ENCODE results near the gene NR2E1. TPM values are rescaled to one million over a fixed set of nuclear protein-coding genes. Genes with fewer than 3 reads are reported as not detected.

The NR2E1 gene
- total RNA-seq, 1 experiment from 2014 or later = 0.03 TPM

DNA sequence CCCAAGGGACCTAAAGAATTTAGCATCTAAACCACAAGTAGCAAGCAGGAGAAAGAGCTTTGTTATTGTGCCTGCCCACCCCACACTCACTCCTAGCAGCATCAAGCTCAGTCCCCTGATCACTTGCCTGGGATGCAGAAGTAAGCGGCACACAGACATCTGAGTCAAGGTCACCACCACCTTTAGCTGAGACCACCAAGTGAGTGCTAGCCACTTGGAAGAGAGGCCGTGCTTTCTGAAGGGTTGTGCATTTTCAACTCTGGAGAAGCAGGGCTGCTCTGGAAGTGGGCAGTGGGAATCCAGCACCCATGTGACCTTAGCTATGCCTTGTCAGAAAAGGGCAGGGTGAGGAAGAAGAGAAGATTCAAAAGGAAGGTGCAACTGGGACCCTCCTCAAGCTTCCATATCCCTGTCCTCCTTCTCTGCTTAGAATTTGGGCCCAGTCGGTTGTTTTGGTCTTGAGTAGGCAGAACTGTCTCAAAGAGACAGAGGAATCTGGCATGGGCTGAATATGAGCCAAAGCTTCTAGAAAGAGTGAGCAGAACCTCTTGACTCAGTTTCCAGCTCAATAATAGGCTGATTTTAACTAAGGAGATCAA lies 6.2 kb downstream of the NR2E1 start:
- Histone ChIP-seq H3K27me3 (replicated peaks) (no peaks in the 10 kb centered on the region), H3K4me3 (no peak overlapping the region), H3K27ac (no peak overlapping the region), H3K9me3 (replicated peaks) (no peaks in the 10 kb centered on the region), H3K4me1 (replicated peaks) (no peaks in the 10 kb centered on the region), H3K36me3 (no peaks in the 10 kb centered on the region)
- DNase-seq (ENCODE audit: low read depth in 1 of 2, low spot score in 2 of 2) = no peak

DNA sequence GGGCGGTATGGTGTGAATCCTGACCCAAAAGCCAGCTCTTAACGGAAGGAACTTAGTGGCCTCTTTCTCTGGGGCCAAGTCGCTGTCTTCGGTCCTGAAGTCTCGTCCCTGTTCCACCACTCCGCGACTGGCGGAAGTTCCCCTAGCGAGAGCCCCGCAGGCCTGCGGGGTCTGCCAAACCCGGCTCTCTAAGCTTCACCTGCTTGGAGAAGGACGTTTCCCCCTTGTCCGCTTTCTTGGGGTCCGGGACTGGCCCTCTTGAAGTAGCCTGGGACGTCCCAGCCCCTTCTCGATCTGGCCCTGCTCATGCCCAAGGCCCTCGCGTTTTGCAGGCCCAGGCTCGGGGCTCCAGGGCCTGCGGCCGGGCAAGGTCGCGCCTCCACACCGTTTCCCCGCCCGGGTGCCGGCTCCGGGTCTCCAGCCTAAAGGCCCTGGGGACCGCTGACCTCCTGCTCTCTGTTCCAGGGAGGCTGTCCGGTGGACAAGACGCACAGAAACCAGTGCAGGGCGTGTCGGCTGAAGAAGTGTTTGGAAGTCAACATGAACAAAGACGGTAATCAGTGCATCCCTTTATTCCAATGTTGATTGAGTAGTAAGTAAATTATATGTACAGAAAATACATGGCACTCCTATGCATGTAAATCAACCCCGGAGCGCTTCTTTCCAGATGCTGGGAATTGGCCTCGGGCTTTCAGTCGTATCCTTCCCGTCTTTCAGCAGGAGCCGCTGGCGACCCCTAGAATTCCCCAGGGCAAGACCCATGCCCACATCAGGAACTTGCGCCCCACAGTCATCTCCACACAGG lies 8.8 kb downstream of the NR2E1 start:
- Histone ChIP-seq H3K4me3 (no peak overlapping the region), H3K27me3 (replicated peaks) (no peaks in the 10 kb centered on the region), H3K27ac (no peak overlapping the region), H3K9me3 (replicated peaks) (no peaks in the 10 kb centered on the region), H3K4me1 (replicated peaks) (no peaks in the 10 kb centered on the region), H3K36me3 (no peaks in the 10 kb centered on the region)
- DNase-seq (ENCODE audit: low read depth in 1 of 2, low spot score in 2 of 2) = no peak

DNA sequence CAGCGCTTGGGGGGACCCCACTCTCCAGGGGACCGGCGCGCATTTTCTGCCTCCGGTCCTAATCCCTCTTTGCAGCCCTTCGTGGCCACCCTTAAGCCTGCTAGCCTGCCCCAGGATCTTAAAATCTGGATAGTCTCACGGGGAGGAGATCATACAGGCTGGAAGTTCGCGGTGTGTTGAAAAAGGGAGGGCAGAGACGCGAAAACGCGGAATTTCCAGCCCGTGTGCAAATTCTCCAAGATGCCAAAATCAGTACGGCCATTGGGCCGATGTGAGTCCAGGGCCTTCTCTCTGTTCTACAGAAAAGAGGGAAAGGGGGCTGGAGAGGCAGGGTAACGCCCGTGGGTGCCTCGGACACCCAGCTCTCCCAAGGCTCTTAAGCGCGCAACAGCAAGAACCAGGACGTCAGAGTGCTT lies 9.4 kb downstream of the NR2E1 start:
- H3K4me3 ChIP-seq = no peak overlapping the region
- H3K4me1 ChIP-seq (replicated peaks) = no peaks in the 10 kb centered on the region
- H3K36me3 ChIP-seq = no peaks in the 10 kb centered on the region
- no peak overlapping the region for H3K27ac ChIP-seq
- no peaks in the 10 kb centered on the region for H3K9me3 ChIP-seq (replicated peaks)
- DNase-seq (ENCODE audit: low read depth in 1 of 2, low spot score in 2 of 2) = no peak
- H3K27me3 ChIP-seq (replicated peaks) = no peaks in the 10 kb centered on the region

DNA sequence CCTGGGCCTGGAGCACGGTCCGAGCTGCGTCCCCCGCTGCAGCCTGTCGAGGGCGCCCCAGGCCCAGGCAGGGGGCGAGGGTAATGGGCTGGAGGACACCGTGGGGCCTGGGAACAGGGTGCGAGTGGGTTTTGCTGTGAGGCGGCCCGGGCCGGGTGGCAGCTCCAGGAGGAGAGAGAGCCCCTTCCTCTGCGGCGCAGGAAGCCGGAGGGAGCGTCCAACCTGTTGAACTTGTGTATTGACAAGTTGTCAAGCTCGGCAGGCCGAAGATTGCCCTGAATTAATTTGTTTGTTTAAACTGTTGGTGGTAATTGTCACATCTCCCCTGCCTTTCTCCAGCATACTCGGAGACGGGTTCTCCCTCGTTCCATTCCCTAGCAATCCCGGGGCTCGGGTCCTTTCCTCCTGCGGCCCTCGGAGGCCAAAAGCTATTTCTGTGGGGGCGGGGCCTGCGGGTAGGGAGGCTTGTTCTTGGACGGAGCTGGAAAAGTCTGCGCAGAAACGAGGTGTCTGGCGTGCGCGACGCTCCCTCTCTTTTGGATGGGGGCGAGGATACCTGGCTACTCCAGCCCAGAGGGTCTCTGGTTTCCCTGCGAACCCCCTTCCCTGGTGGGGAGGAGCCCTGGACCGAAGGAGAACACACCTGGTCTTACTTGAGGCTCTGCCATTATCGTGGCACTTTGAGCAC lies 9.9 kb downstream of the NR2E1 start:
- Histone ChIP-seq H3K27me3 (replicated peaks) (no peaks in the 10 kb centered on the region; the same call in 1 of the 2 replicates), H3K36me3 (no peaks in the 10 kb centered on the region), H3K27ac (no peak overlapping the region), H3K9me3 (replicated peaks) (no peaks in the 10 kb centered on the region), H3K4me1 (replicated peaks) (no peaks in the 10 kb centered on the region), H3K4me3 (no peak overlapping the region)
- no peak for DNase-seq (ENCODE audit: low read depth in 1 of 2, low spot score in 2 of 2)

DNA sequence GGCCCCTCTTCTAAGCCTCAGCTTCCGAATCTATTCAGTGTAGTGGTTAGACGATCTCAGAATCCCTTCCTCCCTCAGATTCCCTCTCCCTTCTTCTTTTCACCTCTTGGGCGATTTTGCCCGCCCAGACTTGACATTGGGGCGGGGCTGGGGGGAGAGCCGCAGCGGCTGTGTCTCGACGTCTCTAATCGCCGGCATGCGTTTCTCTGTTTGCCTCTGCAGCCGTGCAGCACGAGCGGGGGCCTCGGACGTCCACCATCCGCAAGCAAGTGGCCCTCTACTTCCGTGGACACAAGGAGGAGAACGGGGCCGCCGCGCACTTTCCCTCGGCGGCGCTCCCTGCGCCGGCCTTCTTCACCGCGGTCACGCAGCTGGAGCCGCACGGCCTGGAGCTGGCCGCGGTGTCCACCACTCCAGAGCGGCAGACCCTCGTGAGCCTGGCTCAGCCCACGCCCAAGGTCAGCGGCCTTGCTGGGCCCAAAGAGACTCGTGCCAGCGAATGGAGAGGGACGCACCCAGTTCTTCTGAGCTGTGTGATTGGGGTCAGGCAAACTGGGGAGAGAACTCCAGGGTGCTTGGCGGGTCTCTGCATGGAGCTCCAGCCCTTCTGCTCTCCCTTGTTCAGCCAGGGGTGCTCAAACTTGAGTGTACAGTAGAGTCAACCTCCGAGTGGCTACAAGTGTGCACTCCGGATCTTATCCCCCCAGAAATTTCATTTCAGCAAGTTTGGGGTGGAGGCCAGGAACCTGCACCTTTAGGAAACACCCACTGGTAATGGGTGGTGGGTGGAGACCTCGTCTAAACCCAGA lies 10.7 kb downstream of the NR2E1 start:
- Histone ChIP-seq H3K27me3 (replicated peaks) (no peaks in the 10 kb centered on the region; the same call in 1 of the 2 replicates), H3K27ac (no peak overlapping the region), H3K4me1 (replicated peaks) (no peaks in the 10 kb centered on the region)

DNA sequence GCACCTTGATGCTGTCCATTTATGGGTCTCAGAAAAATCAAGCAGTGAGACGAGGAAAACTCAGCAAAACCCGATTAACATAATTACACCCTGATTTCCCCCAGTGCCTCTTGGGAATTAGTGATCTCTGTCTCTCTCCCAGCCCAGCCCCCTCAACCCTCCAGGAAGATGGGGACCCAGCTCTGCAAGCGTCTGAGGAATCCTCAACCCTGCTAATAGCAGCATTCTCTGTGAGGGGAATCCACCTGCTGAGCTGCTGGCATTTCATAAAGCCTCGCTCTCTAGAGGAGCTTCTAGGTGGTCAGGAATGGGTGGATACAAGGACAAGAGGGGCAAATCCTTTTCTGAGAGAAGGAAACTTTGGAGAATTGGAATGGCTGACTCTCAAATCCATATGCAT lies 13.9 kb downstream of the NR2E1 start:
- no peaks in the 10 kb centered on the region for H3K36me3 ChIP-seq
- H3K9me3 ChIP-seq (replicated peaks) = no peaks in the 10 kb centered on the region
- H3K4me3 ChIP-seq = no peak overlapping the region
- H3K27me3 ChIP-seq (replicated peaks) = no peaks in the 10 kb centered on the region; the same call in 1 of the 2 replicates
- no peak for DNase-seq (ENCODE audit: low read depth in 1 of 2, low spot score in 2 of 2)
- H3K4me1 ChIP-seq (replicated peaks) = no peaks in the 10 kb centered on the region
- no peak overlapping the region for H3K27ac ChIP-seq

More for the DNA sequence above, 10.7 kb downstream of the NR2E1 start:
- H3K36me3 ChIP-seq = no peaks in the 10 kb centered on the region
- H3K9me3 ChIP-seq (replicated peaks) = no peaks in the 10 kb centered on the region
- DNase-seq (ENCODE audit: low read depth in 1 of 2, low spot score in 2 of 2) = no peak
- no peak overlapping the region for H3K4me3 ChIP-seq

DNA sequence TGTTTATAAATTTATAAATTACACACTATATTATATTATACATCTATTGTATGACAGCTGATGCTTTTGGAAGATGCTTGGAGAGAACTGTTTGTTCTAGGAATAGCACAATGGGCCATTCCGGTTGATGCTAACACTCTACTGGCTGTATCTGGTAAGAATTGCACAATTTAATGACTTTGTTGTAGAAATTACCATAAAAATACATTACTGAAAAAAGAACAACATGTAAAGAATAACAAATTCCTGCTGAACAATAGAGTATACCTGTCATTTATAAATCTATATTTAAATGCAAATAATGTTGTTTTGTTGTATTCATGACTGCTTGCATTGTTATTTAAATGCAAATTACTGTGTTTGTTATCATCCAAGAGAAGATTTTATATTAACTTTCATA lies 14.4 kb downstream of the NR2E1 start:
- no peak for DNase-seq (ENCODE audit: low read depth in 1 of 2, low spot score in 2 of 2)
- H3K9me3 ChIP-seq (replicated peaks) = no peaks in the 10 kb centered on the region
- H3K36me3 ChIP-seq = no peaks in the 10 kb centered on the region
- no peaks in the 10 kb centered on the region for H3K4me1 ChIP-seq (replicated peaks)
- no peak overlapping the region for H3K27ac ChIP-seq
- no peaks in the 10 kb centered on the region; the same call in 1 of the 2 replicates for H3K27me3 ChIP-seq (replicated peaks)
- H3K4me3 ChIP-seq = no peak overlapping the region

DNA sequence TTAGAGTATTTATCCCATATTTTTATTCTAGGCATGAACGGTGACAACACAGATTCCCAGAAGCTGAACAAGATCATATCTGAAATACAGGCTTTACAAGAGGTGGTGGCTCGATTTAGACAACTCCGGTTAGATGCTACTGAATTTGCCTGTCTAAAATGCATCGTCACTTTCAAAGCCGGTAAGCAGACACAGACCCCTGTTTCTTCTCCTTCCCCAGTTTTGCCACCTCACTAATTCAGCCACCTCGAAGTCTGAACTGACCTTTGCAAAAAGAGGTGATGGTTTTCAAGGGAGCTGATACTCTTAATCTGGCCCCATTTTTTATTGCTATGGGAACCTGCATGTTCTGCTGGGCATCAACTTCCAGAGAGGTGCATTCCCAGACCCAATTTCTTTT lies 15.0 kb downstream of the NR2E1 start:
- Histone ChIP-seq H3K4me3 (no peak overlapping the region), H3K36me3 (no peaks in the 10 kb centered on the region), H3K27ac (no peak overlapping the region), H3K27me3 (replicated peaks) (no peaks in the 10 kb centered on the region; the same call in 1 of the 2 replicates), H3K4me1 (replicated peaks) (no peaks in the 10 kb centered on the region), H3K9me3 (replicated peaks) (no peaks in the 10 kb centered on the region)
- no peak for DNase-seq (ENCODE audit: low read depth in 1 of 2, low spot score in 2 of 2)

DNA sequence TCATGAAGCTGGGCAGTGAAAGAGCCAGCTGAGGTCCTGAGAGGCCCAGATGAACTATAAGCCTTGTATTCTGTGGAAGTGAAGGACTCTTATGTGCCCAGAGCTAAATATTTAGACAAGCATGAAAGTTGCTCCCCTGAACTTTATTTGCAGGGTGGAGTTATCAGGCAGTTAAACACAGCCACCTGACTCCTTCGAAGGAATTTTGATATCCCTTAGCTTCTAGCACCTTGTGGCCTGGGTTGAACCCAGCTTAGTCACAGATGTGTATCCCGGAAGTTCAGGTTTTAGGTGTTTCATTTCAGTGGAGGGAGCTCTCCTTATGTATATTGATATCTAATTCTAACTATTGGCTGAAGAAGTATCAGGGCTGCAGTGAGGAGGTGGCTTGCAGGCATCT lies 20.4 kb downstream of the NR2E1 start:
- no peak for DNase-seq (ENCODE audit: low read depth in 1 of 2, low spot score in 2 of 2)
- H3K4me3 ChIP-seq = no peak overlapping the region
- no peaks in the 10 kb centered on the region for H3K4me1 ChIP-seq (replicated peaks)
- H3K27ac ChIP-seq = no peak overlapping the region
- H3K36me3 ChIP-seq = no peaks in the 10 kb centered on the region
- 0 out of 2 replicates have a peak, but pooled peaks cover 3% of the 10 kb centered on the region for H3K27me3 ChIP-seq (replicated peaks)
- H3K9me3 ChIP-seq (replicated peaks) = no peaks in the 10 kb centered on the region

DNA sequence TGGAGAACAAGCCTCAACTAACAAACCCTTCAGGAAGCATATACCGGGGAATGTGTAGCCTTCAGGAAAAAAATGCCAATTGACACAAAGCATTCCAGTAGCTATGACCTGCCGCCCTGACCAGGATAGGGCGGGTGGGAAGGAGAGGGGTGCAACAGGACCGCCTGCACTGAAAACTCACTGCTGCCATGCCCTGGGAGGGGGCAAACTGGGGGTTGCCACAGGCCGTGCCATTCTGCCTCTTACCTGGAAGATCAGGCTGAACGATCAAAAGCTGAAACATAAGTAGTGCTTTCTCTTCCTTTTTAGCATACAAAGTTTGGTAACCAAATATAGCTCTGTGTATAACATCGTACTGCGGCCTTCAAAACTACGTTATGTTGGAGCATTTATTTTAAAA lies 21.7 kb downstream of the NR2E1 start:
- Histone ChIP-seq H3K36me3 (no peaks in the 10 kb centered on the region), H3K27ac (no peak overlapping the region), H3K4me1 (replicated peaks) (no peaks in the 10 kb centered on the region), H3K9me3 (replicated peaks) (no peaks in the 10 kb centered on the region), H3K4me3 (no peak overlapping the region), H3K27me3 (replicated peaks) (0 out of 2 replicates have a peak, but pooled peaks cover 3% of the 10 kb centered on the region)
- no peak for DNase-seq (ENCODE audit: low read depth in 1 of 2, low spot score in 2 of 2)

DNA sequence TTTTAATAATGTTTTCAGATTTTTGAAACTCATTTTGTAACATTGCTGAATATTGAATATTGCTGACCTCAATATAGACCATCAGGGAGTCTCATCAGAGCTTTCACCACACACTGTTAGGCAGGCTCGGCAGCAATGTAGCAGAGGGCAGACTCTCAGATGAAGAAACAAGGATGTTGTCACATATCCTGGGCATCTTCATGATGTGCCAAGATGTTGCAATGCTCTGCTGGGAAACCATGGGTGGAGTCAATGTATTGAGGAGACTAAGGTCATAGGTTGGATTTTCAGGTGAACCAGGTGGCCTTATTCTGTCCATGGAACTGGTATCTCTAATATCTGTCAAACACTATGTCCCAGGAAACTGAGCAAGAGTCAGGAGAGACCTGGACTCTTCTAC lies 27.3 kb downstream of the NR2E1 start:
- Histone ChIP-seq H3K4me3 (no peak overlapping the region), H3K27me3 (replicated peaks) (no peaks in the 10 kb centered on the region), H3K4me1 (replicated peaks) (no peaks in the 10 kb centered on the region), H3K36me3 (no peaks in the 10 kb centered on the region), H3K27ac (no peak overlapping the region), H3K9me3 (replicated peaks) (no peaks in the 10 kb centered on the region)
- DNase-seq (ENCODE audit: low read depth in 1 of 2, low spot score in 2 of 2) = no peak

DNA sequence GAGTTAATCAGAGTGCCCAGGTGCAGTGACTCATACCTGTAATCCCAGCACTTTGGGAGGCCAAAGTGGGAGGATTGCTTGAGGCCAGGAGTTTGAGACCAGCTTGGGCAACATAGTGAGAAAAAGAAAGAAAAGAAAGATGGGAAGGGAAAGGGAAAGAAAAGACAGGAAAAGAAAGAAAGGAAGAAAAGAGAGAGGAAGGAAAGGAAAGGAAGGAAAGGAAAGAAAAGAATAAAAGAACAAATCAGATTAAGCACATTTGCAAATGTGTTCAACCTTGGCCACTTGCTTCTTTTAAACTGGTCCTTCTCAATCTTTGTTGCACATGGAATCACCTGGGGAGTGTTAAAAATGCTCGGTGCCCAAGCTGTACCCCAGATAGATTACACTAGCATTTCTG lies 28.0 kb downstream of the NR2E1 start:
- DNase-seq (ENCODE audit: low read depth in 1 of 2, low spot score in 2 of 2) = no peak
- no peaks in the 10 kb centered on the region for H3K4me1 ChIP-seq (replicated peaks)
- no peaks in the 10 kb centered on the region for H3K27me3 ChIP-seq (replicated peaks)
- no peaks in the 10 kb centered on the region for H3K36me3 ChIP-seq
- H3K4me3 ChIP-seq = no peak overlapping the region
- no peak overlapping the region for H3K27ac ChIP-seq
- H3K9me3 ChIP-seq (replicated peaks) = no peaks in the 10 kb centered on the region

DNA sequence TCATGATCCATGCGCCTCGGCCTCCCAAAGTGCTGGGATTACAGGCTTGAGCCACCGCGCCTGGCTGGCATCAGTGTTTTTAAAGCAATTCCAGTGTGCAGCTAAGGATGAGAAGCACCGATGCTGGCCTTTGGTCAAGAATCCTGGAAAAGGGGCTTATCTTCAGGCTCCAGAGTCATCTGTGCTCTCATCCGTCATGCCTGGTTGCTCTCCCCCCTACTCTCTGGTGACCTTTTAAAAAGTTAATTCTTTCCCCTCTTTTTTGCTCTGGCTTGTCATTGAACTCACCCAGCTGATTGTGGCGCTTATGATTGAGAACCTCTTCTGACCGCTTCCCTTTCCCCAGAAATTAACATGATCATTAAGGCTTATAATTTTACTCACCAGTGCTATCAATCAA lies 28.7 kb downstream of the NR2E1 start:
- no peaks in the 10 kb centered on the region for H3K27me3 ChIP-seq (replicated peaks)
- DNase-seq (ENCODE audit: low read depth in 1 of 2, low spot score in 2 of 2) = no peak
- H3K4me3 ChIP-seq = no peak overlapping the region
- no peaks in the 10 kb centered on the region for H3K4me1 ChIP-seq (replicated peaks)
- no peaks in the 10 kb centered on the region for H3K9me3 ChIP-seq (replicated peaks)
- H3K27ac ChIP-seq = no peak overlapping the region
- H3K36me3 ChIP-seq = no peaks in the 10 kb centered on the region
